ENCODE data around the gene CCDC85A.

DNA sequence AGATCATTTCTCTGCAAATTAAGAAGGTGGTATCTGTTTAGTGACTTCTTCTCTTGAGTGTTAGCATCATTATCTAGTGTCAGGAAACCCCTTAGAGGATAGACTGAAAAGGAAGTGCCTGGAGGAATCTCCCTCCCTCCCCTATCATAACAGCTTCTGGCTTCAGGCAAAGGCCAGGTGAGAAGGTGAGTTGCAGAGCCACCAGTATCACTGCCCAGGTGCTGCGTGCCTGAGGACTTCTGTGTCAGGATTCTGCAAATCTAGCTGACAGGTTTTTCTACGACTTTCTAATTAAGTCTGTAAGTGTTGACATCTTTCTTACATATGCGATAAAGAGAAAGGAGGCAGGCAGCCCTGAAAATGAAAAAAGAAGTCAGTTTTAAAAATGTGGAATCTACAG is 111.9 kb downstream of the CCDC85A start:
- no peak for TF ChIP-seq EP300 (IDR thresholded peaks at IDR 0.05; ENCODE audit: low read depth)
- TF ChIP-seq, protein P1, sequence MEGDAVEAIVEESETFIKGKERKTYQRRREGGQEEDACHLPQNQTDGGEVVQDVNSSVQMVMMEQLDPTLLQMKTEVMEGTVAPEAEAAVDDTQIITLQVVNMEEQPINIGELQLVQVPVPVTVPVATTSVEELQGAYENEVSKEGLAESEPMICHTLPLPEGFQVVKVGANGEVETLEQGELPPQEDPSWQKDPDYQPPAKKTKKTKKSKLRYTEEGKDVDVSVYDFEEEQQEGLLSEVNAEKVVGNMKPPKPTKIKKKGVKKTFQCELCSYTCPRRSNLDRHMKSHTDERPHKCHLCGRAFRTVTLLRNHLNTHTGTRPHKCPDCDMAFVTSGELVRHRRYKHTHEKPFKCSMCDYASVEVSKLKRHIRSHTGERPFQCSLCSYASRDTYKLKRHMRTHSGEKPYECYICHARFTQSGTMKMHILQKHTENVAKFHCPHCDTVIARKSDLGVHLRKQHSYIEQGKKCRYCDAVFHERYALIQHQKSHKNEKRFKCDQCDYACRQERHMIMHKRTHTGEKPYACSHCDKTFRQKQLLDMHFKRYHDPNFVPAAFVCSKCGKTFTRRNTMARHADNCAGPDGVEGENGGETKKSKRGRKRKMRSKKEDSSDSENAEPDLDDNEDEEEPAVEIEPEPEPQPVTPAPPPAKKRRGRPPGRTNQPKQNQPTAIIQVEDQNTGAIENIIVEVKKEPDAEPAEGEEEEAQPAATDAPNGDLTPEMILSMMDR (IDR thresholded peaks at IDR 0.05) = no peak
- no peak for TF ChIP-seq POLR2A (IDR thresholded peaks at IDR 0.05)

Measured in transverse colon (tissue), 3 donors.